ENCODE measurements around the gene PINLYP. TPM values are rescaled to one million over a fixed set of nuclear protein-coding genes. Genes with fewer than 3 reads are reported as not detected.

PINLYP gene
- total RNA-seq, 1 experiment from 2014 or later = 6.4 TPM

GRCh38 chr19:43594081-43594697 lies 18.6 kb downstream of the PINLYP start:
- Mint-ChIP-seq H3K9me3 (no peaks in the 10 kb centered on the region), H3K4me3 (no peak overlapping the region), H3K36me3 (peaks cover 10% of the 10 kb centered on the region), H3K27me3 (ENCODE audit: low read depth) (no peaks in the 10 kb centered on the region), H3K4me1 (peaks cover 17% of the 10 kb centered on the region), H3K27ac (no peak overlapping the region)
- ChIA-PET CTCF (interaction anchor here (0.8 to 6.9 kb wide), 36 partner anchors 11 to 191 kb away, joined by 3 to 140 read pairs (median 4); partner anchors contain the start of genes PHLDB3, PINLYP, XRCC1 and ZNF428), POLR2A (interaction anchor here (0.6 to 1.8 kb wide), 7 partner anchors 19 to 130 kb away, joined by 3 to 6 read pairs (median 4); partner anchors contain the start of gene XRCC1)
- no peak for TF ChIP-seq ATF2 (CRISPR knock-in tag; IDR thresholded peaks at IDR 0.05; ENCODE audit: borderline replicate concordance, low read depth)
- TF ChIP-seq ATF1 (CRISPR knock-in tag; IDR thresholded peaks at IDR 0.05) = no peak
- no peak for TF ChIP-seq E2F1 (CRISPR knock-in tag; IDR thresholded peaks at IDR 0.05)
- TF ChIP-seq, protein P1, sequence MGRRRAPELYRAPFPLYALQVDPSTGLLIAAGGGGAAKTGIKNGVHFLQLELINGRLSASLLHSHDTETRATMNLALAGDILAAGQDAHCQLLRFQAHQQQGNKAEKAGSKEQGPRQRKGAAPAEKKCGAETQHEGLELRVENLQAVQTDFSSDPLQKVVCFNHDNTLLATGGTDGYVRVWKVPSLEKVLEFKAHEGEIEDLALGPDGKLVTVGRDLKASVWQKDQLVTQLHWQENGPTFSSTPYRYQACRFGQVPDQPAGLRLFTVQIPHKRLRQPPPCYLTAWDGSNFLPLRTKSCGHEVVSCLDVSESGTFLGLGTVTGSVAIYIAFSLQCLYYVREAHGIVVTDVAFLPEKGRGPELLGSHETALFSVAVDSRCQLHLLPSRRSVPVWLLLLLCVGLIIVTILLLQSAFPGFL (CRISPR knock-in tag; IDR thresholded peaks at IDR 0.05; ENCODE audit: borderline replicate concordance) = no peak
- TF ChIP-seq FOXP1 (CRISPR knock-in tag; IDR thresholded peaks at IDR 0.05; ENCODE audit: borderline replicate concordance) = no peak
- TF ChIP-seq, protein P2, sequence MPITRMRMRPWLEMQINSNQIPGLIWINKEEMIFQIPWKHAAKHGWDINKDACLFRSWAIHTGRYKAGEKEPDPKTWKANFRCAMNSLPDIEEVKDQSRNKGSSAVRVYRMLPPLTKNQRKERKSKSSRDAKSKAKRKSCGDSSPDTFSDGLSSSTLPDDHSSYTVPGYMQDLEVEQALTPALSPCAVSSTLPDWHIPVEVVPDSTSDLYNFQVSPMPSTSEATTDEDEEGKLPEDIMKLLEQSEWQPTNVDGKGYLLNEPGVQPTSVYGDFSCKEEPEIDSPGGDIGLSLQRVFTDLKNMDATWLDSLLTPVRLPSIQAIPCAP (CRISPR knock-in tag; IDR thresholded peaks at IDR 0.05) = no peak
- TF ChIP-seq, protein P3, sequence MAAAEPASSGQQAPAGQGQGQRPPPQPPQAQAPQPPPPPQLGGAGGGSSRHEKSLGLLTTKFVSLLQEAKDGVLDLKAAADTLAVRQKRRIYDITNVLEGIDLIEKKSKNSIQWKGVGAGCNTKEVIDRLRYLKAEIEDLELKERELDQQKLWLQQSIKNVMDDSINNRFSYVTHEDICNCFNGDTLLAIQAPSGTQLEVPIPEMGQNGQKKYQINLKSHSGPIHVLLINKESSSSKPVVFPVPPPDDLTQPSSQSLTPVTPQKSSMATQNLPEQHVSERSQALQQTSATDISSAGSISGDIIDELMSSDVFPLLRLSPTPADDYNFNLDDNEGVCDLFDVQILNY (CRISPR knock-in tag; IDR thresholded peaks at IDR 0.05) = no peak
- no peak for TF ChIP-seq ZMAT4 (CRISPR knock-in tag; IDR thresholded peaks at IDR 0.05)
- TF ChIP-seq ESRRA (CRISPR knock-in tag; IDR thresholded peaks at IDR 0.05; ENCODE audit: borderline replicate concordance) = no peak
- TF ChIP-seq, protein P4, sequence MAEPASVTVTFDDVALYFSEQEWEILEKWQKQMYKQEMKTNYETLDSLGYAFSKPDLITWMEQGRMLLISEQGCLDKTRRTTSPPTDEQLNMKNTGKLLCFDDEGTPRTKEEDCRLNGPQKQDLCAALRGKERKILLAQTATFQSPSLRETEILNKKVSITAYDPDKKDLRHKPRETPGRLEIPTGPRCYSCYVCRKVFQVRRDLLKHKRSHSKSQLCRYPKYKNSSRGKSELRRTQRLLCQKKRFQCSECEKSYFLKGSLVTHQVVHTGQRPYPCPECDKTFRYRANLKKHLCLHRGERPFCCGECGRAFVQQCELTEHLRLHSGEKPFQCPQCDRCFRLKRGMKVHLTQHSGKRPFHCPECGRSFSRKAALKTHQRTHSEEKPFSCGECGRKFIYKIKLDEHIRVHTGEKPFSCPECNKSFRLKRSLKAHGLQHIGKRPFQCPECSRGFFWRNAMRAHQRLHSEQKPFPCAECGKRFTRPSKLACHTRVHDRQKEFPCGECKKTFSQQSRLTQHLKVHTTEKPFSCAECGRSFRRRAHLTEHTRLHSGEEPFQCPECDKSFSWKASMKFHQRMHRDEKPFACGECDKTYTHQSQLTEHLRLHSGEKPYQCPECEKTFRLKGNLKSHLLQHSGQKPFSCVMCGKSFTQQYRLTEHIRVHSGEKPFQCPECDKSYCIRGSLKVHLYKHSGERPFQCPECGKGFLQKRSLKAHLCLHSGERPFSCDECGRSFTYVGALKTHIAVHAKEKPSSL (CRISPR knock-in tag; conservative IDR thresholded peaks at IDR 0.05) = no peak
- no peak for TF ChIP-seq SOX15 (CRISPR knock-in tag; IDR thresholded peaks at IDR 0.05)
- no peak for TF ChIP-seq NFATC4 (CRISPR knock-in tag; IDR thresholded peaks at IDR 0.05)
- DNase-seq (ENCODE audit: low spot score) (no peak), ATAC-seq (no peak)

- POLR2A ChIA-PET = interaction anchor here (0.6 to 1.8 kb wide), 10 partner anchors 19 to 131 kb away, joined by 3 to 12 read pairs (median 4); partner anchors contain the start of gene XRCC1
- H3K36me3 Mint-ChIP-seq = peaks cover 10% of the 10 kb centered on the region
- peak; percentile 66 for ATAC-seq
- peak overlapping the region; percentile 99 for H3K4me3 Mint-ChIP-seq
- no peaks in the 10 kb centered on the region for H3K27me3 Mint-ChIP-seq (ENCODE audit: low read depth)
- peak overlapping the region; percentile 99 for H3K27ac Mint-ChIP-seq
- no peaks in the 10 kb centered on the region for H3K9me3 Mint-ChIP-seq
- peak; percentile 81 for DNase-seq (ENCODE audit: low spot score)
- CTCF ChIA-PET = interaction anchor here (0.6 to 6.9 kb wide), 41 partner anchors 11 to 215 kb away, joined by 3 to 140 read pairs (median 4); partner anchors contain the start of genes PHLDB3, PINLYP, XRCC1 and ZNF428
- peaks cover 17% of the 10 kb centered on the region for H3K4me1 Mint-ChIP-seq
- peak; percentile 94 for TF ChIP-seq ZNF121 (CRISPR knock-in tag; IDR thresholded peaks at IDR 0.05)
- no peak for TF ChIP-seq CDX4 (CRISPR knock-in tag; IDR thresholded peaks at IDR 0.05; ENCODE audit: borderline replicate concordance)
- no peak for TF ChIP-seq AR (CRISPR knock-in tag; IDR thresholded peaks at IDR 0.05)
- TF ChIP-seq NFE2L1 (CRISPR knock-in tag; IDR thresholded peaks at IDR 0.05) = no peak
- TF ChIP-seq, protein P5, sequence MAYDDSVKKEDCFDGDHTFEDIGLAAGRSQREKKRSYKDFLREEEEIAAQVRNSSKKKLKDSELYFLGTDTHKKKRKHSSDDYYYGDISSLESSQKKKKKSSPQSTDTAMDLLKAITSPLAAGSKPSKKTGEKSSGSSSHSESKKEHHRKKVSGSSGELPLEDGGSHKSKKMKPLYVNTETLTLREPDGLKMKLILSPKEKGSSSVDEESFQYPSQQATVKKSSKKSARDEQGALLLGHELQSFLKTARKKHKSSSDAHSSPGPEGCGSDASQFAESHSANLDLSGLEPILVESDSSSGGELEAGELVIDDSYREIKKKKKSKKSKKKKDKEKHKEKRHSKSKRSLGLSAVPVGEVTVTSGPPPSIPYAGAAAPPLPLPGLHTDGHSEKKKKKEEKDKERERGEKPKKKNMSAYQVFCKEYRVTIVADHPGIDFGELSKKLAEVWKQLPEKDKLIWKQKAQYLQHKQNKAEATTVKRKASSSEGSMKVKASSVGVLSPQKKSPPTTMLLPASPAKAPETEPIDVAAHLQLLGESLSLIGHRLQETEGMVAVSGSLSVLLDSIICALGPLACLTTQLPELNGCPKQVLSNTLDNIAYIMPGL (CRISPR knock-in tag; IDR thresholded peaks at IDR 0.05) = 0 out of 2 replicates have a peak, but pooled peaks have one; percentile 43
Measured at GRCh38 chr19:43594710-43595604, 19.4 kb downstream of the PINLYP start.

All from WTC11 (cell line).